ENCODE measurements around the gene KAT2A. TPM values are rescaled to one million over a fixed set of nuclear protein-coding genes. Genes with fewer than 3 reads are reported as not detected.

Gene KAT2A
- total and polyA plus RNA-seq, 2 donors from 2014 or later, result 38.6 TPM

- intact Hi-C loops (cut with DNase I), result no loop called here
- no peak overlapping the region for H3K9ac ChIP-seq (ENCODE audit: low read length in 3 of 3)
- no peak for TF ChIP-seq CTCF (IDR thresholded peaks at IDR 0.05; ENCODE audit: borderline replicate concordance, extremely low read depth, insufficient read depth)
- DNase-seq, result no peak
- H3K27ac ChIP-seq (ENCODE audit: low read depth in 2 of 2, low read length in 2 of 2), result no peak overlapping the region
- FAIRE-seq, result no peak
- no peak overlapping the region for H3K4me3 ChIP-seq (ENCODE audit: low read length in 3 of 3)
- H3K4me1 ChIP-seq (ENCODE audit: control insufficient read depth in 2 of 3, insufficient read depth in 2 of 3, low read depth in 1 of 3, low read length in 3 of 3), result peaks cover 0 to 22% (median 13%) of the 10 kb centered on the region in 3 donors
- no peaks in the 10 kb centered on the region for H3K27me3 ChIP-seq (ENCODE audit: control insufficient read depth, insufficient read depth, low read length)
- H3K9me3 ChIP-seq (ENCODE audit: control insufficient read depth in 2 of 3, insufficient read depth in 1 of 3, low read length in 3 of 3), result no peaks in the 10 kb centered on the region
- H3K36me3 ChIP-seq (ENCODE audit: control insufficient read depth in 2 of 3, insufficient read depth in 3 of 3, low read length in 3 of 3), result peaks cover 0 to 11% (median 2%) of the 10 kb centered on the region in 3 donors
These were observed 10.6 kb downstream of the KAT2A start for GRCh38 chr17:42110301-42111264.

- no peak overlapping the region for H3K4me3 ChIP-seq (ENCODE audit: low read length in 3 of 3)
- DNase-seq (peak in 1 of 5 donors; percentile 66), FAIRE-seq (no peak)
- no peak overlapping the region for H3K27ac ChIP-seq (ENCODE audit: low read depth in 2 of 2, low read length in 2 of 2)
- no peaks in the 10 kb centered on the region for H3K27me3 ChIP-seq (ENCODE audit: control insufficient read depth, insufficient read depth, low read length)
- no peak overlapping the region for H3K9ac ChIP-seq (ENCODE audit: low read length in 3 of 3)
- peaks cover 0 to 19% (median 0%) of the 10 kb centered on the region in 3 donors for H3K36me3 ChIP-seq (ENCODE audit: control insufficient read depth in 2 of 3, insufficient read depth in 3 of 3, low read length in 3 of 3)
- H3K4me1 ChIP-seq (ENCODE audit: control insufficient read depth in 2 of 3, insufficient read depth in 2 of 3, low read depth in 1 of 3, low read length in 3 of 3), result peaks cover 0 to 22% (median 13%) of the 10 kb centered on the region in 3 donors
- no peak for TF ChIP-seq CTCF (IDR thresholded peaks at IDR 0.05; ENCODE audit: borderline replicate concordance, extremely low read depth, insufficient read depth)
- intact Hi-C loops (cut with DNase I), result no loop called here
- H3K9me3 ChIP-seq (ENCODE audit: control insufficient read depth in 2 of 3, insufficient read depth in 1 of 3, low read length in 3 of 3), result no peaks in the 10 kb centered on the region
These were observed 12.1 kb downstream of the KAT2A start for GRCh38 chr17:42109086-42109485.

DNA sequence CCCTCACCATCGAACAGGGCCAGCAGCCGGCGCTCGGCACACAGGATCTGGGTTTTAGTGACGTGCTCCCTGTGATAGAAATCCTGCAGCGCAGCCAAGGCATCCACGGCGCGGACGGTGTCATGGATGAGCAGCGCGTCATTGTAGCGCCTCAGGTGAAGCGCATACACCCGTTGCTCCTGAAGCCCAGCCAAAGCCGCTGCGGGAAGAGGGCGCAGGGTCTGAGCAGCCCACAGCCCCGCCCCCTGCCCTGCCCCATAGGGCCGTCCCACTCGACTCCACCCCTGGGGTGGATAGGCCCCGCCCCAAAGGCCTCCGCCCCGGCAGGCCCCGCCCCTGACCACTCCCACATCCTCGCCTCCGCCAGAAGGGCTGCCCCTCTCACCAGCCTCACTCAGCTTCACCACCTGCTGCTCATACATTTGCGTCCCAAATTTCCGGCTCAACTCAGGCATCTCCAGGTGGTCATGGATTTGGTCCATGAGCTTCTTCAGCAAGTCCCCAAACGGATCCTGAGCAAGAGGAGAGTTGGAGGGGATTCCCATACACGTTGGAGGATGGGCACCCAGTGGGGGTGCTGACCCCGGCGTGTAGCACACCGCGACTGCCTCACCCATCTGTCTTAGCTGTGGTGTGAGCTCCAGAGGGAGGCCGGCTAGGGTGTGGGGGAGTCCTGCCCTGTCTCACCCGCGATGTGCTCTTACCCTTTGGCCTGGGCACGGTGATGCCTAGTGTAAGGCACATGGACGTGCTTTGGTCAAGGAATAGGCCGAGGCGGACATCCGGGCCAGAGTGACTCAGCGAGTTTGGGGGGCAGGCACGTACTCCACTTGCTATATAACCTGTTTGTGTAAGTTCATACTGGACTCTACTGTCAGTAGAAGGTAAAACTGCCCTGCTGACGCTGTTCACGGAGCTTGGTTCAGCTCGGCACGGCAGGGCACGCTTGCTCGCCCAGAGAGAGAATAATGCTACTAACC is 13.3 kb downstream of the KAT2A start:
- TF ChIP-seq CTCF (IDR thresholded peaks at IDR 0.05; ENCODE audit: borderline replicate concordance, extremely low read depth, insufficient read depth), result no peak
- Histone ChIP-seq H3K36me3 (ENCODE audit: control insufficient read depth in 2 of 3, insufficient read depth in 3 of 3, low read length in 3 of 3) (peaks cover 0 to 19% (median 2%) of the 10 kb centered on the region in 3 donors), H3K4me3 (ENCODE audit: low read length in 3 of 3) (no peak overlapping the region), H3K4me1 (ENCODE audit: control insufficient read depth in 2 of 3, insufficient read depth in 2 of 3, low read depth in 1 of 3, low read length in 3 of 3) (peaks cover 0 to 18% (median 10%) of the 10 kb centered on the region in 3 donors), H3K27ac (ENCODE audit: low read depth in 2 of 2, low read length in 2 of 2) (no peak overlapping the region), H3K9me3 (ENCODE audit: control insufficient read depth in 2 of 3, insufficient read depth in 1 of 3, low read length in 3 of 3) (no peaks in the 10 kb centered on the region), H3K9ac (ENCODE audit: low read length in 3 of 3) (no peak overlapping the region), H3K27me3 (ENCODE audit: control insufficient read depth, insufficient read depth, low read length) (no peaks in the 10 kb centered on the region)
- no peak for FAIRE-seq
- DNase-seq, result peak; percentile 91 to 96 (median 93)
- intact Hi-C loops (cut with DNase I), result no loop called here
